Ascending aorta (tissue), 2 donors: ENCODE measurements around the gene LRFN3. TPM values are rescaled to one million over a fixed set of nuclear protein-coding genes. Genes with fewer than 3 reads are reported as not detected.

Experiments used
- DNase-seq, 2 donors: peaks; one replicate each; pipeline ENCODE4 v3.0.0-alpha.2; 2019; ENCODE audit warnings: low spot score in 2 of 2
- H3K27ac ChIP-seq, 2 donors: fragments of 200-600 bp; sonication (generic); one replicate each; pipeline ENCODE4 v1.5.1; 2016 to 2017; ENCODE audit warnings: mild to moderate bottlenecking in 1 of 2
- H3K27me3 ChIP-seq: fragments of 200-600 bp; sonication (generic); one replicate; pipeline ENCODE4 v1.5.1; 2017
- H3K36me3 ChIP-seq, 2 donors: fragments of 200-600 bp; sonication (generic); one replicate each; pipeline ENCODE4 v1.5.1; 2016
- H3K4me1 ChIP-seq, 2 donors: fragments of 200-600 bp; sonication (generic); one replicate each; pipeline ENCODE4 v1.5.1; 2016 to 2017; ENCODE audit warnings: mild to moderate bottlenecking in 1 of 2
- H3K4me3 ChIP-seq, 2 donors: fragments of 200-600 bp; sonication (generic); one replicate each; pipeline ENCODE4 v1.5.1; 2016 to 2017; ENCODE audit warnings: mild to moderate bottlenecking in 1 of 2
- H3K9me3 ChIP-seq, 2 donors: fragments of 200-600 bp; sonication (generic); one replicate each; pipeline ENCODE4 v1.5.1; 2016
- CTCF ChIP-seq, 3 experiments: fragments of 200-600 bp in 2 of 3; fragments of 450-650 bp in 1 of 3; sonication (generic) in 2 of 3; IDR thresholded peaks; one replicate each; pipeline ENCODE4 v1.5.1; 2016 to 2019; ENCODE audit warnings: antibody characterized with exemption in 3 of 3, mild to moderate bottlenecking in 1 of 3, moderate library complexity in 1 of 3
- intact Hi-C: fragments of 100-400 bp; cut with DNase I; formaldehyde crosslinking; loops from one replicate; pipeline ENCODE4 v1.15.1; 2023
- total RNA-seq: library from RNA; depleted of rRNA; stranded (reverse); fragments of >200 nt; gene quantifications from one replicate; pipeline ENCODE4 v1.1.0, GENCODE V29; 2016

The LRFN3 gene
- total RNA-seq, 1 donor from 2014 or later, result 26.6 TPM

GRCh38 chr19:35902870-35903475, 33.2 kb upstream of the LRFN3 start:
- TF ChIP-seq CTCF (IDR thresholded peaks at IDR 0.05), result no peak

GRCh38 chr19:35903550-35904179, 32.5 kb upstream of the LRFN3 start:
- DNase-seq, result peak; percentile 82 to 90
- Histone ChIP-seq H3K4me1 (peaks cover 0 to 1% of the 10 kb centered on the region in 2 donors), H3K27me3 (no peaks in the 10 kb centered on the region), H3K36me3 (no peaks in the 10 kb centered on the region), H3K9me3 (no peaks in the 10 kb centered on the region), H3K27ac (peak overlapping the region; percentile 29 to 47), H3K4me3 (peak overlapping the region in 1 of 2 donors; percentile 29)
- no peak for TF ChIP-seq CTCF (IDR thresholded peaks at IDR 0.05)
- intact Hi-C loops, result no loop called here

More at GRCh38 chr19:35902870-35903475, 33.2 kb upstream of the LRFN3 start:
- Histone ChIP-seq H3K27me3 (no peaks in the 10 kb centered on the region), H3K9me3 (no peaks in the 10 kb centered on the region), H3K27ac (peak overlapping the region; percentile 29 to 41), H3K4me3 (peak overlapping the region in 1 of 2 donors; percentile 29), H3K36me3 (no peaks in the 10 kb centered on the region), H3K4me1 (peaks cover 2 to 8% of the 10 kb centered on the region in 2 donors)
- intact Hi-C loops, result no loop called here
- DNase-seq, result no peak

GRCh38 chr19:35904311-35905068, 31.7 kb upstream of the LRFN3 start:
- H3K27me3 ChIP-seq, result no peaks in the 10 kb centered on the region
- no peak overlapping the region for H3K4me3 ChIP-seq
- intact Hi-C loops, result no loop called here
- no peak for DNase-seq
- peak overlapping the region; percentile 19 to 47 for H3K27ac ChIP-seq
- H3K4me1 ChIP-seq, result no peaks in the 10 kb centered on the region
- no peak for TF ChIP-seq CTCF (IDR thresholded peaks at IDR 0.05)
- H3K36me3 ChIP-seq, result no peaks in the 10 kb centered on the region
- H3K9me3 ChIP-seq, result no peaks in the 10 kb centered on the region

- Histone ChIP-seq H3K4me3 (no peak overlapping the region), H3K9me3 (no peaks in the 10 kb centered on the region), H3K4me1 (no peaks in the 10 kb centered on the region), H3K27me3 (no peaks in the 10 kb centered on the region), H3K36me3 (no peaks in the 10 kb centered on the region), H3K27ac (no peak overlapping the region)
- intact Hi-C loops, result no loop called here
- no peak for DNase-seq
- no peak for TF ChIP-seq CTCF (IDR thresholded peaks at IDR 0.05)
Observed at GRCh38 chr19:35905178-35905727, 30.9 kb upstream of the LRFN3 start.

GRCh38 chr19:35907377-35907745, 28.8 kb upstream of the LRFN3 start:
- no peak for DNase-seq
- peak overlapping the region in 1 of 2 donors; percentile 39 for H3K4me3 ChIP-seq

More at GRCh38 chr19:35907377-35907745, 28.8 kb upstream of the LRFN3 start:
- no peak for TF ChIP-seq CTCF (IDR thresholded peaks at IDR 0.05)
- H3K27ac ChIP-seq, result peak overlapping the region; percentile 45 to 47
- intact Hi-C loops, result no loop called here
- H3K9me3 ChIP-seq, result no peaks in the 10 kb centered on the region
- no peaks in the 10 kb centered on the region for H3K4me1 ChIP-seq
- H3K27me3 ChIP-seq, result no peaks in the 10 kb centered on the region
- no peaks in the 10 kb centered on the region for H3K36me3 ChIP-seq
